ENCODE results near the gene WNT11. TPM values are rescaled to one million over a fixed set of nuclear protein-coding genes. Genes with fewer than 3 reads are reported as not detected.

The WNT11 gene
- total RNA-seq, 5 donors from 2014 or later (not counting 1 experiment from before 2014, with no cell fraction given), result 0.47 to 1.3 (median 0.89) TPM; not detected in 1

DNA sequence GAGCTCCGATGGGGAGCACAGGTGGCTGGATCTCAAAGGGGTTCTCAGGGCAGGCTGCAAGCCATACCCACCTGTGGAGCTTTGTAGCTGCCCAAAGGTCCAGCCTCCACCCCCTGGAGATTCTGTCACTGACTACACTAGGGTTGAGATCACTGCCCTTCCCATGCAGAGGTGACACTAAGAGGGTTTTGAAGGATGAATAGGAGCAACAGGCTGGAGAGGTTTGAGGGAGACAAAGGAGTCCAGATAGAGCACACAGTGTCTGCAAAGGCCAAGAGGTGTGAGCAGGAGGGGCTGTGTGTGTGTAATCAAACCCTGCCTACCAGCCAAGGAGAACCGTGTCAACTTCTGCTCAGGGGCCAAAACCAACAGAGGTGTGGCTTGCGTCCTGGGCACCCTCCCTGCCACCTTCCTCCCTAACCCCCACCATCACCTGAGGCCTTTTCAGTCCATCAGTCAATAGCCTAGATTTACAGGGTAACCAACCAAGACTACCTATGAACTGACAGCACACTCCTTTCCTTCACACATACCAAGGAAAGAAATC lies 43.0 kb upstream of the WNT11 start:
- Mint-ChIP-seq H3K4me3 (no peak overlapping the region), H3K4me1 (no peaks in the 10 kb centered on the region), H3K27me3 (peaks cover 0 to 3% of the 10 kb centered on the region in 2 donors), H3K27ac (no peak overlapping the region), H3K9me3 (no peaks in the 10 kb centered on the region), H3K36me3 (no peaks in the 10 kb centered on the region)
- POLR2A ChIA-PET, result no interaction called here
- H3K27me3 ChIP-seq (replicated peaks in 1 of 2; ENCODE audit: control insufficient read depth in 2 of 2, extremely low read depth in 1 of 2, insufficient read depth in 2 of 2, low read length in 1 of 2), result peaks cover 0 to 26% of the 10 kb centered on the region in 2 experiments
- ATAC-seq (replicated peaks in 1 of 4) (no peak), DNase-seq (no peak)
- no peaks in the 10 kb centered on the region for H3K36me3 ChIP-seq (ENCODE audit: control insufficient read depth in 2 of 2, extremely low read depth in 1 of 2, insufficient read depth in 1 of 2, low read length in 1 of 2)
- no peak overlapping the region for H3K27ac ChIP-seq (ENCODE audit: low read length)
- no peak overlapping the region for H3K4me3 ChIP-seq (ENCODE audit: control insufficient read depth in 1 of 2, extremely low read depth in 1 of 2, low read length in 1 of 2)
- H3K9me3 ChIP-seq, result no peaks in the 10 kb centered on the region
- 90% methylated on average over 3 of the region's 3 CpGs for WGBS (ENCODE audit: insufficient coverage)
- no peaks in the 10 kb centered on the region for H3K4me1 ChIP-seq (ENCODE audit: control insufficient read depth in 1 of 2, extremely low read depth in 1 of 2, insufficient read depth in 2 of 2, low read length in 2 of 2)
- CTCF ChIA-PET, result interaction anchor here in 1 of 2 donors (0.6 kb wide), 1 partner anchor 206 kb away, joined by 6 read pairs; no protein-coding TSS in a partner anchor

- no peaks in the 10 kb centered on the region for H3K4me1 Mint-ChIP-seq
- Histone ChIP-seq H3K9me3 (no peaks in the 10 kb centered on the region), H3K36me3 (ENCODE audit: control insufficient read depth in 2 of 2, extremely low read depth in 1 of 2, insufficient read depth in 1 of 2, low read length in 1 of 2) (no peaks in the 10 kb centered on the region), H3K27me3 (replicated peaks in 1 of 2; ENCODE audit: control insufficient read depth in 2 of 2, extremely low read depth in 1 of 2, insufficient read depth in 2 of 2, low read length in 1 of 2) (peaks cover 0 to 22% of the 10 kb centered on the region in 2 experiments), H3K4me3 (ENCODE audit: control insufficient read depth in 1 of 2, extremely low read depth in 1 of 2, low read length in 1 of 2) (no peak overlapping the region), H3K27ac (ENCODE audit: low read length) (no peak overlapping the region), H3K4me1 (ENCODE audit: control insufficient read depth in 1 of 2, extremely low read depth in 1 of 2, insufficient read depth in 2 of 2, low read length in 2 of 2) (no peaks in the 10 kb centered on the region)
- CTCF ChIA-PET, result interaction anchor here in 1 of 2 donors (0.6 kb wide), 1 partner anchor 205 kb away, joined by 6 read pairs; no protein-coding TSS in a partner anchor
- no peak overlapping the region for H3K4me3 Mint-ChIP-seq
- 80% methylated on average over 1 of the region's 1 CpG for WGBS (ENCODE audit: insufficient coverage)
- ATAC-seq (replicated peaks in 1 of 4), result no peak
- POLR2A ChIA-PET, result no interaction called here
- H3K36me3 Mint-ChIP-seq, result no peaks in the 10 kb centered on the region
- no peaks in the 10 kb centered on the region for H3K9me3 Mint-ChIP-seq
- H3K27me3 Mint-ChIP-seq, result peaks cover 0 to 2% of the 10 kb centered on the region in 2 donors
- DNase-seq, result peak in 1 of 35 experiments; percentile 14
- H3K27ac Mint-ChIP-seq, result no peak overlapping the region
Measured at GRCh38 chr11:76248210-76248609, 41.9 kb upstream of the WNT11 start.

GRCh38 chr11:76247091-76247490 lies 40.8 kb upstream of the WNT11 start:
- H3K4me1 ChIP-seq (ENCODE audit: control insufficient read depth in 1 of 2, extremely low read depth in 1 of 2, insufficient read depth in 2 of 2, low read length in 2 of 2), result no peaks in the 10 kb centered on the region
- H3K4me1 Mint-ChIP-seq, result no peaks in the 10 kb centered on the region
- no peak for DNase-seq
- 90% methylated on average over 4 of the region's 6 CpGs for WGBS (ENCODE audit: insufficient coverage)
- ChIA-PET CTCF (no interaction called here), POLR2A (no interaction called here)
- H3K9me3 Mint-ChIP-seq, result no peaks in the 10 kb centered on the region
- H3K27ac Mint-ChIP-seq, result no peak overlapping the region
- no peak overlapping the region for H3K4me3 ChIP-seq (ENCODE audit: control insufficient read depth in 1 of 2, extremely low read depth in 1 of 2, low read length in 1 of 2)
- H3K4me3 Mint-ChIP-seq, result no peak overlapping the region
- H3K27ac ChIP-seq (ENCODE audit: low read length), result no peak overlapping the region
- peaks cover 0 to 2% of the 10 kb centered on the region in 2 donors for H3K27me3 Mint-ChIP-seq
- H3K9me3 ChIP-seq, result no peaks in the 10 kb centered on the region
- peaks cover 0 to 23% of the 10 kb centered on the region in 2 experiments for H3K27me3 ChIP-seq (replicated peaks in 1 of 2; ENCODE audit: control insufficient read depth in 2 of 2, extremely low read depth in 1 of 2, insufficient read depth in 2 of 2, low read length in 1 of 2)
- H3K36me3 ChIP-seq (ENCODE audit: control insufficient read depth in 2 of 2, extremely low read depth in 1 of 2, insufficient read depth in 1 of 2, low read length in 1 of 2), result no peaks in the 10 kb centered on the region
- H3K36me3 Mint-ChIP-seq, result no peaks in the 10 kb centered on the region
- no peak for ATAC-seq (replicated peaks in 1 of 4)

- H3K4me3 Mint-ChIP-seq, result no peak overlapping the region
- no peaks in the 10 kb centered on the region for H3K9me3 ChIP-seq
- H3K27me3 ChIP-seq (replicated peaks in 1 of 2; ENCODE audit: control insufficient read depth in 2 of 2, extremely low read depth in 1 of 2, insufficient read depth in 2 of 2, low read length in 1 of 2), result peaks cover 0 to 22% of the 10 kb centered on the region in 2 experiments
- no peaks in the 10 kb centered on the region for H3K36me3 ChIP-seq (ENCODE audit: control insufficient read depth in 2 of 2, extremely low read depth in 1 of 2, insufficient read depth in 1 of 2, low read length in 1 of 2)
- H3K4me3 ChIP-seq (ENCODE audit: control insufficient read depth in 1 of 2, extremely low read depth in 1 of 2, low read length in 1 of 2), result no peak overlapping the region
- ChIA-PET CTCF (no interaction called here), POLR2A (no interaction called here)
- no peak for ATAC-seq (replicated peaks in 1 of 4)
- peaks cover 0 to 2% of the 10 kb centered on the region in 2 donors for H3K27me3 Mint-ChIP-seq
- no peak overlapping the region for H3K27ac Mint-ChIP-seq
- H3K4me1 Mint-ChIP-seq, result no peaks in the 10 kb centered on the region
- no peaks in the 10 kb centered on the region for H3K36me3 Mint-ChIP-seq
- no peaks in the 10 kb centered on the region for H3K9me3 Mint-ChIP-seq
- no peaks in the 10 kb centered on the region for H3K4me1 ChIP-seq (ENCODE audit: control insufficient read depth in 1 of 2, extremely low read depth in 1 of 2, insufficient read depth in 2 of 2, low read length in 2 of 2)
- WGBS (ENCODE audit: insufficient coverage), result 93% methylated on average over 9 of the region's 11 CpGs
- no peak overlapping the region for H3K27ac ChIP-seq (ENCODE audit: low read length)
- no peak for DNase-seq
Measured at GRCh38 chr11:76246271-76246933, 40.1 kb upstream of the WNT11 start.

DNA sequence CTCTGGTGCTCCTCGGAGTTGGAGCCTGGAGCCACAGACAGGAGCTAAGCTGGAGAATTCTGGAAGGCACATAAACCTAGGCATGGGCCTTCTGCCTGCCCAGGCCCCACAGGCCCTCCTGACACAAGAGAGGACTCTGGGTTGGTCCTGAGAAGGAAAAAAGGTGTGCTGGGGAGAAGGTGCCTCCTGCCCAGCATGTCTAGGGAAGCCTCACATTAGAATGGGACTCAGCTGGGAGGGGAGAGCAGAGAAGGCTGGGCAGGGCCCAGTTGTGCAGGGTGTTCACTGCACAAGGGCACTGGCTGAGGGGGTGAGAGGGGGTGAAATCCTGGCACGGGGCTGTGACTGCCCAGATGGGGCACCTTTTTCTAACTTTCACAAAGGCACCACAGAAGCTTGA lies 39.4 kb upstream of the WNT11 start:
- Mint-ChIP-seq H3K27ac (no peak overlapping the region), H3K4me3 (no peak overlapping the region), H3K36me3 (no peaks in the 10 kb centered on the region), H3K27me3 (peaks cover 0 to 2% of the 10 kb centered on the region in 2 donors), H3K9me3 (no peaks in the 10 kb centered on the region), H3K4me1 (no peaks in the 10 kb centered on the region)
- H3K4me3 ChIP-seq (ENCODE audit: control insufficient read depth in 1 of 2, extremely low read depth in 1 of 2, low read length in 1 of 2), result no peak overlapping the region
- ATAC-seq (replicated peaks in 1 of 4) (no peak), DNase-seq (no peak)
- no peaks in the 10 kb centered on the region for H3K9me3 ChIP-seq
- ChIA-PET POLR2A (no interaction called here), CTCF (no interaction called here)
- no peaks in the 10 kb centered on the region for H3K4me1 ChIP-seq (ENCODE audit: control insufficient read depth in 1 of 2, extremely low read depth in 1 of 2, insufficient read depth in 2 of 2, low read length in 2 of 2)
- H3K27me3 ChIP-seq (replicated peaks in 1 of 2; ENCODE audit: control insufficient read depth in 2 of 2, extremely low read depth in 1 of 2, insufficient read depth in 2 of 2, low read length in 1 of 2), result peaks cover 0 to 17% of the 10 kb centered on the region in 2 experiments
- H3K27ac ChIP-seq (ENCODE audit: low read length), result no peak overlapping the region
- WGBS (ENCODE audit: insufficient coverage), result 38% methylated on average over 1 of the region's 2 CpGs
- no peaks in the 10 kb centered on the region for H3K36me3 ChIP-seq (ENCODE audit: control insufficient read depth in 2 of 2, extremely low read depth in 1 of 2, insufficient read depth in 1 of 2, low read length in 1 of 2)

- POLR2A ChIA-PET, result no interaction called here
Measured at GRCh38 chr11:76244316-76244851, 38.1 kb upstream of the WNT11 start.

More at GRCh38 chr11:76244316-76244851, 38.1 kb upstream of the WNT11 start:
- peaks cover 0 to 2% of the 10 kb centered on the region in 2 donors for H3K27me3 Mint-ChIP-seq
- H3K27ac Mint-ChIP-seq, result no peak overlapping the region
- H3K9me3 Mint-ChIP-seq, result no peaks in the 10 kb centered on the region
- Histone ChIP-seq H3K4me3 (ENCODE audit: control insufficient read depth in 1 of 2, extremely low read depth in 1 of 2, low read length in 1 of 2) (no peak overlapping the region), H3K4me1 (ENCODE audit: control insufficient read depth in 1 of 2, extremely low read depth in 1 of 2, insufficient read depth in 2 of 2, low read length in 2 of 2) (no peaks in the 10 kb centered on the region), H3K27ac (ENCODE audit: low read length) (no peak overlapping the region), H3K36me3 (ENCODE audit: control insufficient read depth in 2 of 2, extremely low read depth in 1 of 2, insufficient read depth in 1 of 2, low read length in 1 of 2) (no peaks in the 10 kb centered on the region), H3K9me3 (no peaks in the 10 kb centered on the region), H3K27me3 (replicated peaks in 1 of 2; ENCODE audit: control insufficient read depth in 2 of 2, extremely low read depth in 1 of 2, insufficient read depth in 2 of 2, low read length in 1 of 2) (peaks cover 0 to 12% of the 10 kb centered on the region in 2 experiments)
- DNase-seq (no peak), ATAC-seq (replicated peaks in 1 of 4) (no peak)
- no peaks in the 10 kb centered on the region for H3K36me3 Mint-ChIP-seq
- CTCF ChIA-PET, result no interaction called here
- no peaks in the 10 kb centered on the region for H3K4me1 Mint-ChIP-seq
- WGBS (ENCODE audit: insufficient coverage), result 75% methylated on average over 3 of the region's 4 CpGs
- no peak overlapping the region for H3K4me3 Mint-ChIP-seq

Data from T-cell (primary cell).